HG03432 (cell line): ENCODE measurements around the gene UTF1.
A peak's percentile ranks its signal among the peaks of the same experiment; 100 is the strongest.
"Not testable (repeated sequence)": the region's sequence is repeated elsewhere in the genome, so short reads cannot be mapped to it uniquely, and the experiment has no call there.

Experiments
- ATAC-seq: cut with Tn5 transposase; IDR thresholded peaks from one replicate; pipeline ENCODE4 v1.9.1; 2021; ENCODE audit warnings: mild to moderate bottlenecking, moderate library complexity; ENCODE audit not compliant: unreplicated experiment

The UTF1 gene

GRCh38 chr10:133224756-133225372 lies 5.2 kb upstream of the UTF1 start:
- no peak for ATAC-seq

GRCh38 chr10:133225707-133226191 lies 4.3 kb upstream of the UTF1 start:
- ATAC-seq: no peak

- ATAC-seq: no peak
Observed at GRCh38 chr10:133226251-133226808, 3.7 kb upstream of the UTF1 start.

- ATAC-seq: no peak
Observed at GRCh38 chr10:133227256-133227655, 2.8 kb upstream of the UTF1 start.

- no peak for ATAC-seq
Observed at GRCh38 chr10:133229265-133230043, 563 bp upstream of the UTF1 start.

GRCh38 chr10:133230387-133231195 lies 574 bp downstream of the UTF1 start:
- no peak for ATAC-seq

- no peak for ATAC-seq
Observed at GRCh38 chr10:133231244-133231945, 1.4 kb downstream of the UTF1 start.

- ATAC-seq: no peak
Observed at GRCh38 chr10:133231946-133232574, 2.0 kb downstream of the UTF1 start.

GRCh38 chr10:133234796-133235195 lies 4.8 kb downstream of the UTF1 start:
- ATAC-seq: not testable (repeated sequence)

- no peak for ATAC-seq
Observed at GRCh38 chr10:133235265-133235855, 5.3 kb downstream of the UTF1 start.

GRCh38 chr10:133235932-133236331 lies 5.9 kb downstream of the UTF1 start:
- ATAC-seq: no peak

- no peak for ATAC-seq
Observed at GRCh38 chr10:133236401-133237240, 6.6 kb downstream of the UTF1 start.

GRCh38 chr10:133237241-133237587 lies 7.2 kb downstream of the UTF1 start:
- ATAC-seq: no peak

- no peak for ATAC-seq
Observed at GRCh38 chr10:133237588-133238465, 7.8 kb downstream of the UTF1 start, which contains the start of gene VENTX. TSS of gene VENTX (plus strand) at chr10:133237855. CDS start at chr10:133237915, 60 bp downstream.

- ATAC-seq: no peak
Observed at GRCh38 chr10:133238466-133238804, 8.4 kb downstream of the UTF1 start.

GRCh38 chr10:133239990-133240389 lies 10.0 kb downstream of the UTF1 start:
- ATAC-seq: no peak

- peak; percentile 50 for ATAC-seq
Observed at GRCh38 chr10:133241501-133242205, 11.6 kb downstream of the UTF1 start.
